GM12878 (cell line): ENCODE results near the gene ACKR2. TPM values are rescaled to one million over a fixed set of nuclear protein-coding genes. Genes with fewer than 3 reads are reported as not detected.

Source experiments
- ATAC-seq: fragments of 200-7000 bp; cut with Tn5 transposase; 3 replicates; pipeline ENCODE4 v1.9.1; 2020; ENCODE audit warnings: mild to moderate bottlenecking, moderate library complexity
- BruUV-seq: library from RNA; stranded (reverse); fragments of 400-500 nt; replicated peaks from 2 replicates; lab custom pipeline; 2021; lab: Mats Ljungman, UMichigan
- CTCF ChIA-PET: fragments of 300-600 bp; sonication (Branson Sonifier 250); formaldehyde crosslinking; extraction: SDS; loops from one replicate; lab custom pipeline; 2021; ENCODE audit warnings: inconsistent platforms; lab: Yijun Ruan, JAX
- POLR2A ChIA-PET: fragments of 350-600 bp; formaldehyde crosslinking; extraction: SDS; loops from one replicate; lab custom pipeline; 2021; ENCODE audit warnings: inconsistent platforms; lab: Charles Lee
- RAD21 ChIA-PET: fragments of 300-600 bp; sonication (Branson Sonifier 250); formaldehyde crosslinking; loops from one replicate; lab custom pipeline; 2023; ENCODE audit warnings: antibody characterized with exemption; ENCODE audit not compliant: unreplicated experiment; lab: Charles Lee
- SMC1A ChIA-PET: fragments of 300-600 bp; sonication (Branson Sonifier 250); formaldehyde crosslinking; loops from one replicate; lab custom pipeline; 2023; ENCODE audit not compliant: unreplicated experiment, uncharacterized antibody; lab: Charles Lee
- DNase-seq: peaks from one replicate; pipeline ENCODE4 v3.0.0-alpha.2; 2011; ENCODE audit warnings: low read depth, low spot score
- FAIRE-seq: peaks from 3 replicates; lab custom pipeline; 2011; peaks lifted over from hg19 to GRCh38; lab: Jason Lieb, UNC
- H2AFZ ChIP-seq: 2 replicates; pipeline ENCODE4 v1.6.0; 2011; ENCODE audit warnings: low read depth, low read length, control low read depth; ENCODE audit not compliant: control insufficient read depth
- H3K27ac ChIP-seq: 2 replicates; pipeline ENCODE4 v1.5.1; 2011; ENCODE audit warnings: control low read depth; ENCODE audit not compliant: control insufficient read depth, insufficient read depth
- H3K27me3 ChIP-seq, 2 experiments: replicated peaks in 1 of 2; 2 replicates each; pipeline versions ENCODE4 v1.6.0 to v1.6.1; 2011; ENCODE audit warnings: low read length in 1 of 2; ENCODE audit not compliant: control insufficient read depth in 2 of 2, insufficient read depth in 2 of 2
- H3K36me3 ChIP-seq, 2 experiments: 2 replicates each; pipeline ENCODE4 v1.5.1; 2011; ENCODE audit warnings: low read length in 1 of 2; ENCODE audit not compliant: control insufficient read depth in 2 of 2, insufficient read depth in 2 of 2
- H3K4me1 ChIP-seq: 2 replicates; pipeline ENCODE4 v1.6.1; 2011; ENCODE audit warnings: mild to moderate bottlenecking, low read length, moderate library complexity, mixed read lengths; ENCODE audit not compliant: control insufficient read depth, insufficient read depth
- H3K4me2 ChIP-seq: 2 replicates; pipeline ENCODE4 v1.6.0; 2011; ENCODE audit warnings: control low read depth; ENCODE audit not compliant: control insufficient read depth, insufficient read depth
- H3K4me3 ChIP-seq: fragments of 200-600 bp; sonication (generic); 2 replicates; pipeline ENCODE4 v1.5.1; 2016
- H3K79me2 ChIP-seq: 2 replicates; pipeline ENCODE4 v1.6.0; 2011; ENCODE audit warnings: low read length; ENCODE audit not compliant: control insufficient read depth, insufficient read depth
- H3K9ac ChIP-seq: 2 replicates; pipeline ENCODE4 v1.8.0; 2011; ENCODE audit warnings: low read length, control low read depth, mixed read lengths; ENCODE audit not compliant: control insufficient read depth, insufficient read depth
- H3K9me3 ChIP-seq: replicated peaks from 3 replicates; pipeline ENCODE4 v1.5.1; 2011; ENCODE audit warnings: mild to moderate bottlenecking, low read length; ENCODE audit not compliant: control insufficient read depth, insufficient read depth
- H4K20me1 ChIP-seq: 2 replicates; pipeline ENCODE4 v1.6.0; 2011; ENCODE audit not compliant: control insufficient read depth, insufficient read depth
- BRCA1 ChIP-seq: IDR thresholded peaks from 2 replicates; pipeline ENCODE4 v1.6.1; 2011; ENCODE audit warnings: low read depth, low read length, improper control_type of control experiment
- CTCF ChIP-seq, 3 experiments: IDR thresholded peaks in 2 of 3; conservative IDR thresholded peaks in 1 of 3; 2 replicates each; pipeline ENCODE4 v1.5.1; 2011; ENCODE audit warnings: low read depth in 3 of 3, low read length in 3 of 3, mild to moderate bottlenecking in 3 of 3, control low read depth in 2 of 3, moderate library complexity in 2 of 3, inconsistent platforms in 1 of 3, mixed read lengths in 1 of 3; ENCODE audit not compliant: control insufficient read depth in 2 of 3, insufficient read depth in 1 of 3; ENCODE audit errors: extremely low read depth in 1 of 3
- IRF4 ChIP-seq: IDR thresholded peaks from 2 replicates; pipeline ENCODE4 v1.6.1; 2011; ENCODE audit warnings: low read depth, low read length
- LARP7 ChIP-seq: fragments of 450-650 bp; IDR thresholded peaks from 2 replicates; pipeline ENCODE4 v1.6.1; 2017; ENCODE audit warnings: mild to moderate bottlenecking
- POU2F2 ChIP-seq: IDR thresholded peaks from 3 replicates; pipeline ENCODE4 v1.6.1; 2011; ENCODE audit warnings: low read depth, mild to moderate bottlenecking, low read length, borderline replicate concordance
- RAD21 ChIP-seq: IDR thresholded peaks from 2 replicates; pipeline ENCODE4 v1.6.1; 2011; ENCODE audit warnings: mild to moderate bottlenecking, low read depth, low read length, moderate library complexity; ENCODE audit not compliant: insufficient read depth
- RELB ChIP-seq: fragments of 450-650 bp; IDR thresholded peaks from 2 replicates; pipeline ENCODE4 v1.6.1; 2017; ENCODE audit warnings: low read depth, mild to moderate bottlenecking, moderate library complexity
- SMC3 ChIP-seq: IDR thresholded peaks from 2 replicates; pipeline ENCODE4 v1.6.1; 2011; ENCODE audit warnings: low read length, improper control_type of control experiment, borderline replicate concordance
- SREBF2 ChIP-seq: IDR thresholded peaks from 2 replicates; pipeline ENCODE4 v1.6.1; 2012; ENCODE audit warnings: mild to moderate bottlenecking, low read length
- TCF7 ChIP-seq: IDR thresholded peaks from 2 replicates; pipeline ENCODE4 v1.6.1; 2014; ENCODE audit warnings: antibody characterized with exemption, borderline replicate concordance
- WGBS: methylation state at CpG from one replicate; pipeline ENCODE4 v1.1.6; 2016; ENCODE audit warnings: low lambda C conversion rate; ENCODE audit not compliant: insufficient replicate concordance, insufficient coverage; ENCODE audit errors: missing lambda C conversion rate; 5-methylcytosine and 5-hydroxymethylcytosine counted together
- in situ Hi-C: fragments of 300-500 bp; cut with MboI; formaldehyde crosslinking; loops from 9 replicates; pipeline ENCODE4 v1.14.3; 2018; ENCODE audit warnings: mixed read lengths
- intact Hi-C: fragments of 100-400 bp; cut with micrococcal nuclease; formaldehyde crosslinking; loops from one replicate; pipeline ENCODE4 v1.14.2; 2022; ENCODE audit not compliant: unreplicated experiment
- polyA plus RNA-seq, 11 experiments: library from polyadenylated mRNA; depleted of rRNA in 4 of 11; unstranded in 6 of 11; stranded (reverse) in 5 of 11; fragments of >200 nt; fragmentation: Nextera tagmentation in 4 of 11; fragmentation: Illumina TruSeq in 1 of 11; extraction: Ambion mirVana in 4 of 11; extraction: Trizol in 1 of 11; gene quantifications; 1 replicate in 1 of 11; 2 replicates in 10 of 11; pipeline versions ENCODE4 v1.2.1 to v1.2.3, GENCODE V29; 2011 to 2016; ENCODE audit warnings: inconsistent platforms in 2 of 11, missing spikeins in 2 of 11, low read depth in 1 of 11
- total RNA-seq, 4 experiments: library from RNA; depleted of rRNA in 3 of 4; stranded (reverse); fragments of >200 nt in 3 of 4; fragmentation: Illumina TruSeq in 1 of 4; extraction: Trizol in 1 of 4; gene quantifications; 2 replicates each; pipeline versions ENCODE4 v1.2.1 to v1.2.3, GENCODE V29; 2013 to 2021

Gene ACKR2
- total and polyA plus RNA-seq, 10 of the 15 experiments (the other 5 are each of a cell fraction or from before 2014, with no cell fraction given), result 0.05 to 0.91 (median 0.23) TPM; not detected in 2

GRCh38 chr3:42829628-42830436 is 20.6 kb downstream of the ACKR2 start (continued):
- TF ChIP-seq SREBF2 (no peak), POU2F2 (no peak), RELB (no peak), TCF7 (no peak)

GRCh38 chr3:42830437-42831320 is 21.4 kb downstream of the ACKR2 start:
- no TSS peak for BruUV-seq

More at GRCh38 chr3:42830437-42831320, 21.4 kb downstream of the ACKR2 start:
- DNase-seq (no peak), ATAC-seq (peak; percentile 68), FAIRE-seq (no peak)
- ChIA-PET RAD21 (interaction anchor here (0.8 to 2.1 kb wide), 12 partner anchors 9 to 52 kb away, joined by 3 to 15 read pairs (median 4); partner anchors contain the start of genes CYP8B1 and HIGD1A), SMC1A (interaction anchor here (0.8 to 1.9 kb wide), 10 partner anchors 9 to 90 kb away, joined by 3 to 17 read pairs (median 5); no protein-coding TSS in a partner anchor), POLR2A (no interaction called here), CTCF (interaction anchor here (0.6 to 3.3 kb wide), 24 partner anchors 9 to 205 kb away, joined by 3 to 35 read pairs (median 5); partner anchors contain the start of gene HIGD1A)
- no peak overlapping the region for H2AFZ ChIP-seq
- H3K27ac ChIP-seq, result no peak overlapping the region
- no peaks in the 10 kb centered on the region for H4K20me1 ChIP-seq
- H3K9me3 ChIP-seq, result no peaks in the 10 kb centered on the region
- H3K36me3 ChIP-seq, result no peaks in the 10 kb centered on the region
- H3K4me3 ChIP-seq, result no peak overlapping the region
- no peaks in the 10 kb centered on the region for H3K27me3 ChIP-seq
- intact Hi-C loops (loop anchor here (1.0 to 2.0 kb wide), 2 partner anchors 50 to 51 kb away; no protein-coding TSS in a partner anchor), in situ Hi-C loops (no loop called here)
- H3K79me2 ChIP-seq, result no peaks in the 10 kb centered on the region
- H3K9ac ChIP-seq, result no peak overlapping the region
- TF ChIP-seq LARP7 (no peak), SMC3 (peak; percentile 29; the same call in 1 of the 2 replicates), IRF4 (no peak), BRCA1 (no peak), RAD21 (peak; percentile 53), CTCF (IDR thresholded peaks at IDR 0.05 in 2 of 3, conservative IDR thresholded peaks at IDR 0.05 in 1 of 3; ENCODE audit: control insufficient read depth in 2 of 3, extremely low read depth in 1 of 3, insufficient read depth in 1 of 3, low read depth in 3 of 3, low read length in 3 of 3) (peak; percentile 29 to 42 (median 34); a peak in 4 of 6 replicates)
- H3K4me1 ChIP-seq, result no peaks in the 10 kb centered on the region
- no peak overlapping the region for H3K4me2 ChIP-seq
- WGBS, result 45% methylated on average over 7 of the region's 7 CpGs
